Measurements from ENCODE around the gene FBXW12.

Gene FBXW12

DNA sequence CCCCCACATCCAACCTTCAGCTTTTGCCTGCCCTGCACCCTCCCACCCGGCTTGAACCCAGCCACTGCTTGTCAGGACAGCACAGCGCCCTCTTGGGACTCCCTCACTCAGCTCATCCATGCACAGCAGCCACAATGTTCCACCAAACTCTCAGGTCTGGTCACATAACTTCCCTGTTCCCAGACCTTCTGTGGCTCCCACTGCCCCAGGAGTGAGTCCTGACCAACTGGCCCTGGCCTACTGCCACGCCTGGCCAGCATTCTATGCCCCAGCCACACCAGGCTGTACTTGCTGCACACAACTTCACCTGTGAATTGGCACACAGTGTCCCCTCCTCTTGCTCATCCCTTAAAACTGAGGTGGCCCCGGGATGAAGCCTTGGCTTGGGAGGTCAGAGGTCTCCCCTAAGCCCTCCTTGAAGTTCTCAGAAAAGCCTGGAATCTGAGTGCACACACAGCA, 36.8 kb downstream of the FBXW12 start:
- no peak for DNase-seq

DNA sequence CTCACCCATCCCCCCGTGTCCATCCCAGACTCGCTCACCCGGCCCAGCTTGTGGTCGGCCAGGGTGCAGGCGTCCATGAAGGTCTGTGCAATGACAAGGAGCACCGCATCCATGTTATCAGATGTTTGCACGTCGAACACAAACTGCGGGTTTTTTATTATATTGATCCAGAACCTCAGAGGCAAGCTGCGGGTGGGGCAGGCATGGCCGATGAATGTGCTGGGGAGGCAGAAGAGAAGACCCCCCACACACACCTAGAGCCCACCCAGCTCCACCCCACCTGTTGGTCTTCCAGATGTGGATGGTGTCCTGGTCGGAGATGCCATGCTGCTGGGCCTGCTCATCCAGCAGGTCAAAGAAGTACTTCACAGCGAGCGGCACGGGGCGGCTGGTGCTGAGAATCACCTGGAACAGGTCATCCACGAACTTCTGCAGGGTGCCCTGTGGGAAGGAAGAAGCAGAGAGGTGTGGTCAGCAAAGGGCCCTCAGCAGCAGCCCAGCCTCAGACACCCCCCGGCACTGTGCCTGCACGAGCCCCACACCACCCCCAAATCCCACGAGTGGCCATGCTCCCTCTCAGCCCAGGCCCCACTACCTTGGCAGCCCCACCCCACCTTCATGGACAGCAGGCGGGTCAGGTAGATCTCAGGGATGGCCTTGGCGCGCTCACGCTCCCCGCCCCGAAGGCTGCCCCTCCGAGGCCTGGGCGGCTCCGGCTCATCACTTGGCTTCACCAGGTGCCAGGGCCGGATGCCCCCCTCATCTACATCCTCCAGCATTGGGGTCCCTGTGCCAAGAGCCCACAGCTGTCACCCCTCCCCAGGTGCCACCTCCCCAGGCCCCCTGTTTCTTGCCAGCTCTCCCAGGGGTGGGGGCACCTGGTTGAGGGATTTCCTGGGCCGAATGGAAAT, 37.5 kb downstream of the FBXW12 start:
- DNase-seq = no peak

DNA sequence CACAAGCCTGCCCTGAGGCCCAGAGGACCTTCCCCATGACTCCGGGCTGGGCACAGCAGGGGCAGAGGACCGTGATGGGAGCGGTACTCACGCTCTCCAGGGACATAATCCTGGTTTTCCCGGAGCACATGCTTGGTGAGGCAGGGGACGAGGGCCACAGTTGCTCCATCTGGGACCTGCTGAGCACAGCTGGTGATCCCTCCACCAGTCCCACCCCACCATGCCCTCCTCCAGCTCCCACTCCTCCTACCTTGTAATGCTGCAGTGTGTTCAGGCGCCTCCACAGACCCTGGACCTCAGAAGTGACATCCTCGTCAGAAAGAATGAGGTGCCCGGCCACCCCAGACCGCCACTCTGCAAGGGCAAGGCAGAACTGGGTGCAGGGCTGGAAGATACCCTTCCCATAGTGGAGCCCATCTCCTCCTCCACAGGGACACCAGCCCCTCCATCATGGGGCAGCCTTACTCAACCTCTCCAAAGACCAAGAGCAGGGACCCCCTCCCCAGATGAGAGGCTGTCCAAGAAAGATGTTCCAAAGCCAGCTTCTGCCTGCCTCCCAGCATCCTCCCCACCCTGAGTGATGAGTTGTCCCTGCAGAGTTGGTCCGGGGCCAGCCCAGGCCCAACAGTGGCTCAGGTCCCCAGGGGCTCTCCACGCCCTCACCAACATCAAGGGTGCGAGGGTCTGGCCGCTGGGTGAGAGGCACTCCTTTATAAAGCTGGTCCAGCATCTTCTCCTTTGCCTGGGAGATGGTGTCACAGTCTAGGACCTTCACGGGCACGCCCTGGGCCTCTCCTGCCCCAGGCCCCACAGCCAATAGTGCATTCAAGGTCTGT, 38.4 kb downstream of the FBXW12 start:
- no peak for DNase-seq

DNA sequence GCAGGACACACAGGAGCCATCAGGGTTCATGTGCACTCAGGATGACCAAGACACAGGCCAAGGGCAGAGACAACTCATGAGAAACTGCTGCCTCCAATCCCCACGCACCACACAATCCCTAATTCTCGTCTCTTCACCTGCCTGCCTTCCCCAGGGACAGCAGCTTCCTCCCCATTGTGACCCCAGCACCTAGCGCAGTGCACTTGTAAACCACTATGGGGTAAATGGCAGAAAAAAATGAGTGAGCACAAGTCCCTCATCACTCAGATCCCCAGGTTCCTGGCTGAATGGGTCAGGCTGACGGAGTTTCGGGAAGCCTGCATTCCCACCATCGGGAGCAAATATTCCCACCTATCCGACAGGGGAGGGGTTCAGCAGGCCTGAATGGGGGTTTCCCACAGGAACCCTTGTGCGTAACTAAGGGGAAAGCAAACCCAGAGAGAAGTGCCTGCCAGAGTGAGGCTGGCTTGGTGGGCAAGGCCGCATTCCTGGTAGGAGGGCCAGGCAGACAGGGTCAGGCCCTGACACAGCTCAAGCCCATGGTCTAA, 39.1 kb downstream of the FBXW12 start:
- DNase-seq = no peak

DNA sequence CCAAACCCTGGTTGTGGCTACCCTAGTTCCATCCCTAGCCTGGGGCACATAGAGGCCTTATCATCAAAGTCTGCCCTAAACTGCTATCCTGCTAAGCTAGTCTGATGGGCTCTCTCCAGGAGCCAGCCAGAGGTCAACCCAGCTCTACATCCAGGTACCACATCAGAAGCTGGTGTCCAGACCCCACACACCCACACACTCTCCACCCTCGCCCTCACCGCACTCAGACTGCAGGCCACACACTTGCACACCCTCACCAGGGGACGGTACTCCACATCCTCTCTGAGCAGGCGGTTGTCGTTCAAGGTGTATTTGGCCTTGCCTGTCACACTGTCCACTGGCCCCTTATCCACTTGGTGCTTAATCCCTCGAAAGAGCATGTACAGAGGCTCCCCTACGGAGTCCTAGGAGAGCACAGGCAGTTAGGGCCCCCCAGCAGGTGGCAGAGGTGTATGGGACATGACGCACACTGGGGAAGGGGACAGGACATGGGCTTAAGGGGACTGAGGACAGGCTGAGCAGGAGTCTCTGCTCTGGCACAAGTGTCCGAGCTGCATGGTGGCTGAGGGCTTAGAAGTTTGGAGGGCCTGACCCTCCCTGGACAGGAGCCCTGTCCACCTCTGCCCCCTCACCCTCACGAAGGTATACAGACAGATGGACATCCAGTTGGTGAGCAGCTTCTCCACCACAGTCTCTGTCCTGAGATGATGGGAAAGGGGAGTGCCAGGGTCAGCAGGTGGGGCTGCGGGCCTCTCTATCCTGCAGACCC, 39.8 kb downstream of the FBXW12 start:
- no peak for DNase-seq

DNA sequence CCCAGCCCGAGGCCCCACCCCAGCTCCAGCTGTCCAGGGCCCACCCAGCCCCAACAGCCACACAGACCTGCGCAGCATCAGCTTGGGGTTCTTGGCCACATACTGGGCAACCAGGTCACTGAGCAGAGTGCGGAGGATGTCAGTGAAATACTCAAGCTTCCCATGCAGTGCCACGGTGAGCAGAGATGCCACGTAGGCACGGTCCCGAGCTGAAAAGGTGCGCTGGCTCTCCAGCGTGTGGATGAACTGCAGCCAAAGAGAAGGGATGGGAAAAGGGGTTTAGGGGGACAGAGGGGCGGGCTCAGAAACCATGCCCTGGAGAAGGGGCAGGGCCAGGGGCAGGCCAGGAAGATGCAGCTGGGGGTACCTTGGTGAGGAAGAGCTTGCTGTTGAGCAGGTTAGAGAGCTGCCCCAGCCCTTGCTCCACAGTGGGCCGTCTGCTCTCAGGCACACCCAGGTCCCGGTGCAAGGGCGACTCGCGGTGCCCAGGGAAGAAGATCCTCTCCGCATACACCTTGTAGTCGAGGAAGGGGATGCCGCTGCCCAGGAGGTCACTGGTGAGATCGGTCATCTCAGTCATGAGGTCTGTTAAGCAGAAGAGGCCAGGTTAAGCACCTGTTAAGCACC, 40.5 kb downstream of the FBXW12 start:
- no peak for DNase-seq

DNA sequence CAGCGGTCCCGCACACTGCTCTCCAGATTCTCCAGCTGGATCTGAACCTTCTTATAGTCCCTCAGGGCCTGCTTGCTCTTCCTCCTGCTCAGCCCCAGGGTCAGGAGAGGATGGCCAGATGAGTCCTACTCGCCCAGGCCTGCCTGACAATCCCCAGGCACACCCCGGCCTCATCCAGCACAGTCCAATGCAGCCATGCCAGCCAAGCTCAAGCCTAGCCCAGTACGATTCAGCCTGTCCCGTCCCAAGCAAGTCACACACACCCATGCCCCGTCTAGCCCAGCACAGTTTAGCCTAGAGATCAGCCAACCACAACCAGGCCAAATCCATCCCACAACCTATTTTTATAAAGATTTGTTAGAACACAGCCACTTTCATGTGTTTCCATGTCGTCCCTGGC, 41.1 kb downstream of the FBXW12 start:
- DNase-seq = no peak

DNA sequence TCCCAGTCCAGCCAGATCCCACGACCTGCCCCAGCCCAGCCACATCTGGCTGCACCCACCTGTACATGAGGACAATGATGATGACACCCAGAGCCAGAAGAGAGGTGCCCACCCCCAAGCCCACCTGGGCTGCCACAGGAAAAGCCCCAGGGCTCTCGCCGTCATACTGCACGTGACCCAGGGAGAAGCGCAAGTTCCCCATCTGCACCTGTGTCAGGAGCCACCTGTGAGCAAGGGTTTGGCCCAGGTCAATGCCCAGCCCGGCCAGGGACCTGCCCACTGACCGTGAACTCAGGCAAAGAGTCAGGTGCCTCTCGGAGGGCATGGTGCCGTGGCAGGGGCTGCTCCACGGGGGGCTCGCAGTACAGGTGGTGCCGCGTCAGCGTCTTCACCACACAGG, 41.6 kb downstream of the FBXW12 start:
- DNase-seq = no peak

DNA sequence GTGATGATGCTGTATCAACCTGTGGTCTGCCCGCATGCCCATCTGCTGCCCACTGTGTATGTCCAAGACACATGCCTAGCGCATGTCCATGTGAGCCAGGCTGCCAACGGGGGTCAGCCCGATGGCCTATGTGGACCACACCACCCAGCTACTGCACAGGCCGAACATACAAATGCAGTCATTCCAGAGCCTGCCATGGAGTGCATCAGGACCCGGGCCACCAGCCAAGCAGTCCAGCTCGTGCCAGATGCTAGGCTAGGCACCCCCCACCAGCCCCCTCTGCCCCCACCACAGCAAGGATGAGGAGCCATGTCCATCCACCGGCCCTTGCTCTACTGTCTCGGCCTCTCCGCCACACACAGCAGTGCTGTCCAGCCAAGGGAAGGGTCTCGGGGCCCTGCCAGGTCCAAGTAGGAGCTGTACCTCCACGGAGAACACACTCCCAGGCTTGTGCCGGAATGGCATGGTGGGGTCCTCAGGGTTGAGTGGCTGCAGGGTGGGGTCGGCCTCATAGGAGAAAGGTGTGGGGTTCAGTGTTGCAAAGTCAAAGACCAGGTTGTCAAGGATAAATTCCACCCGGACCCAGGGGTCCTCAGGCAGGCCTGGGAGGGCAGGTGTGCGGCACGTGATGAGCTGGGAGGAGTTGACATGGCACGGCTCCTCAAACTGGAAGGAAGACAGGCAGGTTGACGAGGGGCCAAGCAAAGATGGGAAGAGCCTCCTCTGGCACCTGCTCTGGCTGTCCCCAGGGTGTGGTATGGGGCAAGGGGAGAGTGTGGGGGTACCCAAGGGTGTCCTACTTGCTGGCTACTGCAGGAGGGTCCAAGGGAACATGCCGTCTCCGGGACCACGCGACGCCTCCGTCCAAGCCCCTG, 42.6 kb downstream of the FBXW12 start:
- no peak for DNase-seq

DNA sequence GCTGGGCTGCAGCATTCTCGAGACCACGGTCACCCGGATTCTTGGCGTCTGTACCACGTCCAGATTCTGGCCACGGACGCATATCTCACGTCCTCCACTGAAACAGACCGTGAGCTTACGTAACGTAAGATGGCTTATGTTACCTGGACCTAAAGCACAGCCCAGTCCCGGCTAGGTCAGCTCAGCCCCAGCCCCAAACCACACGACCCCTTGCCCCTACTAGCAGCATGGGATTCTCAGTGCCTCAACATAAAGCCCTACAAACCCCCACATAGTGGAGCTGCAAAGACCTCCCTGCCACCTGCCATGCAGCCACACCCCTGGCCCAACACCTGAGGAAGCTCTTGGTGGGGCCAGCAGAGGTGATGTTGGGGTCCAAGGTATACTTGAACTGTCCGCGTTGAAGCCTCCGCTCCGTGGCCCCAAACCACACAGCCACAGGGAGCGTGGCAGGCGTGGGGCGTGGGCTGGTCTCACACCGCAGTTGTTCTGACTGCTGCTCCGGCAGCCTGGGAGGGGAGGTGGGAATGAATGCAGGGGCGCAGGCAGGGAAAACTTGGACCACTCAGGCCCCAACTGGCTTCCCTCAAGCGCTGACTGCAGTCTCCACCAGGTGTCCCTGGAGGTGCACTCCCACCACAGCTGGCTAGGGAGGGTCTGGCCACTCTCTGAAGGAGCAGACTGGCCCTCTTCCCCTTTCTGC, 43.4 kb downstream of the FBXW12 start:
- DNase-seq = no peak

DNA sequence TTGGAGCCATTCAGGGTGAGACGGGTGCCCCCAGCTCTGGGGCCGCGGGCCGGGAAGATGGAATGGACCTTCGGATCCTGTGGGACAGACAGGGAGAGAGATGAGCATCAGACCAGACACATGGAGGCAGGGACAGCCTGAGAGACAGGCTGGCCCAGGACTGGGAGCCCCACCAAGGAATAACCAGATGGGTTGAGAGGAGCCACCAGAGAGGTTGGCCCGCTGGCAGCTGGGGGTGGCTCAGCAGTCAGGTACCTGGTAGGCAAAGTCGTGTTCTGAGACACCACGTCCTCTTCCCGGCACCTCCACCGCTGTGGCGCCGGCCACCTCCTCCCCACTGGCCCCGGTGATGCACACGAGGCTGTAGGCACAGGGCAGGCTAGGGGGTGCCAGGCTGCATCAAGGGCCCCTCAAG, 44.1 kb downstream of the FBXW12 start:
- DNase-seq = no peak

DNA sequence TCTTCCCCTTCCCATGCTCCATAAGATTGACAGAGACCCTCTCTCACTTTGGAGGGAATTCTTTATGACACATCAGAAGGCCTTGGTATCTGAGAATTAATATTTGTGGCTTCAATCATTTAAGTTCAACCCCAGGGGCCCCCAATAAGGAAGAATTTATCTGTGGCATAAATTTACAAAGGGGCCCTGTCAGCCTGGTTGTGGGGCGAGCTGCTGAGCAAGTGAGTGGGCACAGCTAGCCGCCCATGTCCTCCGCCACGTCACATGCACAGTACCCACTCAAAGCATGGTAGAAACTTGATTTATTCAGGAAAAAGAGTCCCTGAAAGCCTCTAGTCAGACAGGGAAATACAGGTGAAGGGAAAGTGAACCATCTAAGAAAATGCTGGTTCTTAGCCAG, 44.5 kb downstream of the FBXW12 start:
- DNase-seq = no peak

DNA sequence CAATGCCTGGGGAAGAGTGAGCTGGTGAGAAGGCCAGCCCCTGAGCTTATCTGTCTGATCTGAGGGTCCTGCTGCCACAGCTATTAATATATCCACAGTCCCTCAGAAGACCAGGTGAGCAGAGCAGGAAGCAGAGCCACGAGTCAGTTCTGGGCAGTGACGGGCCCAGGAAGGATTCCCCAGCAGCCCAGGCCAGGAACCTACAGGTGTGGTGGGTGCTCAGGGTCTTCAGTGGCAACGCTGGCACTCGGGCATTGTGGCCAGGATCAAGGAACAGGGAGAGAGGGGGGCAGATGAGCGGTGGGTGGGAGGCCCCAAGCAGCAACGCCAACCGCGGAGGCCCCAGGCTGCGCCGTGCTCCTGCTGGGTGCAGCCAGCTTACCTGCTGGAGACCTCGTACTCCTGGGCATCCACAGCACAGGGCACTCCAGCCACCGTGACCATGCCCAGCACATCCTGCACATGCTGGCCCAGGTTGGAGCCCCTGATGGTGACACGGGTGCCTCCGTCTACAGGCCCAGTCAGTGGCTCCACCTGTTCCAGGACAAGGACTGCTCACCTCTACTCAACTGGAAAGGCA, 45.6 kb downstream of the FBXW12 start:
- no peak for DNase-seq

DNA sequence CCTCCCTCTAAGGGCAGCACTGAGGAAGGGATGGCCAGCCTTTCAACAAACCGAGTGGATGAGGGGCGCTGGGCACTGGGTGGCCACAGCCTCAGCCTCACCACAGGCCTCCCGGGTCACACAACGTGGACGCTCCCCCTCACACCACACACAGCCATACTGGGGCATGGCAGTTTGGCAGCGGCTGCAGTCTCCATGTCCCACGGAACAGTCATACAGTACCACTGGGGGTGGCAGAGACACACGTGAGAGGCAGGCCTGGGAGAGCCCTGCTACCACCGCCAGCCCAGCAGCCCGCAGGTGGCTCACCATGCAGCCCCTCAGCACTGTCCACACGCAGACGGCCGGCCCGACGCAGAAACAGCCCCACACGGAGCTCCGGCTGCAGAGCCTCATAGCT, 46.1 kb downstream of the FBXW12 start:
- no peak for DNase-seq

DNA sequence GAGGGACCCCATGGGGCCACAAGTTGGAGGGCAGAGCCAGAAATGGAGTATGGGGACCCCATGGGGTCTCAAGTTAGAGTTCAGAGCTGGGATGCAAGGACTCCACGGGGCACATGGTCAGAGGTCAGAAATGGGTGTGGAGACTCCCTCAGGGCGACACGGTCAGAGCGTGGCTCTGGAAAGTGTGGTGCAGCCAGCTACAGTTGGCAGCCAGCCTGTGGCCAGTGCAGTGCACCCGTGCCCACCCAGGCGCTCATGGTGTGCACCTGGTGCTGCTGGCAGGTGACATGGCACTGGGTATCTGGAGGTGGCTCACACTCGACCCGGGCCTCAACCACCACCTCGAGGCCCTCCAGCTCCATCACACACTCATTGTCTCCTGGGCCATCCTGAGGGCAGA, 46.6 kb downstream of the FBXW12 start:
- no peak for DNase-seq

DNA sequence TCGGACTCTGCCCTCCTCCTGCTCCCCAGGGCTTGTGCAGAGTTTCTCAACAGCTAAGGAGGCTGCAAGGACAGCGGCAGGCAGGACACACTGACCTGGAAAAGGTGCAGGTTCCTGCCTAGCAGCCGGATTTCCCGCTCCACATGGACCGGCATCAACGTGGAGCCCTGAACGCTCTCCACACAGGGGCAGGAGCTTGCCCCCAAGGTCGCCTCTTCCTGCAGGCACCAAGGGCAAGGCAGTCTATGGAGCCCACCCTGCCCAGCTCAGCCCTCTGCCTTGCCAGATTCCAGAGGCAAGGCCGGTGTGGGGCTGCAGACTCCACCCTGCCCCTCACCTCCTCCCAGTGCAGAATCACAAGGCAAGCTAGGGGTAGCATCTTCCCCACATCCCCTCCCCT, 47.1 kb downstream of the FBXW12 start:
- no peak for DNase-seq

DNA sequence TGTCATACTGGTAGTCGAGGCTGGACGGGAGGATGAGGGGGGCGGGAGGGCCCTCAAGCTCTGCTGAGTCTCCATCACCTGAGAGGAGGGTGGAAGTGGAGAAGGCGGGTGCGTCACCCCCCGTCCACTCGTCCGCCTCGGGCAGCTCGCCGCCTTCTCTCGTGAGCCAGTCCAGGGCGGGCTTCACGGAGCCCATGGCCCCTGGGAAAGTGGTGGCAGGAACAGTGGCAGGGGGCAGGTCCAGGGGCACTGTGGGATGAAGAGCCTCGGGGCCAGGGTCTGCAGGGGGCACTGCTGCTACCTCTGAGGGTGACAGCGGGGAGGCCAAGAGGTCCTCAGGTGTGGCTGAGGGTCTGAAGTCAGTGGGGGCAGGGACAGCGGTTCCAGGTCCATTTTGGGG, 47.6 kb downstream of the FBXW12 start:
- DNase-seq = no peak

DNA sequence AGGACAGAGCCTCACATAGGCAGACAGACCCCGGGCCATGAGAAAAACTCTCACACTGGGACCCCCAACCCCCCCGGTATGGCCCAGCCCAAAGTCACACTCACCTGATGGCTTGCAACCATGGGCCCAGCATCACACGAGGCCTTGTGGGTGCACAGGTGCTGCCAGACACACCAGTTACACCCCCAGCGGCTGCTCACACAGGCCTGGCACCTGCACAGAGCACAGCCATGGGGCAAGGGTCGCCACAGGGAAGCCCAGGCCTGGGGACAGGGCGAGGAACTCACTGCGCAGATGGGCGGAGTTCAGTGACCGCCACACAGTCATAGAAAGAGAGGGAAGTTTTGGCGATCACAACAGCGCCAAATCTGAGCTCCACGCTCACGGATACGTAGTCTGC, 48.5 kb downstream of the FBXW12 start:
- no peak for DNase-seq

DNA sequence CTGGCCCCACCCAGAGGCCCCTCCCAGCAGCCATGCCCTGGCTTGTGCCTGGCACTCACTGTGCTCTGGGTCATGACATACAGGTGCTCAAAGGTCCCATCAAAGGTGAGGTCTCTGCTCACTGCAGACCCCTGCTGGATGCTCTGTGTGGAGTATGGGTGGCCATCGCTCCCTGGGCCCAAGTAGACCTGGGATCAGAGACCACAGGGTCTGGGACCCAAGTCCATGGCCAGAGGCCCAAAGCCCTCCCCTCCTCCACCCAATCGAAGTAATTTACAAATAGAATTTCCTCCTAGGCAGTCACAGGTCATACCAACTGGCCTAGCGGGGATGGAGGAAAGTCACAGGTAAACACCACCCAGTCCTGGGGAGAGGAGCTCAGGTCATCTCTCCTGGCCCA, 50.3 kb downstream of the FBXW12 start:
- no peak for DNase-seq

DNA sequence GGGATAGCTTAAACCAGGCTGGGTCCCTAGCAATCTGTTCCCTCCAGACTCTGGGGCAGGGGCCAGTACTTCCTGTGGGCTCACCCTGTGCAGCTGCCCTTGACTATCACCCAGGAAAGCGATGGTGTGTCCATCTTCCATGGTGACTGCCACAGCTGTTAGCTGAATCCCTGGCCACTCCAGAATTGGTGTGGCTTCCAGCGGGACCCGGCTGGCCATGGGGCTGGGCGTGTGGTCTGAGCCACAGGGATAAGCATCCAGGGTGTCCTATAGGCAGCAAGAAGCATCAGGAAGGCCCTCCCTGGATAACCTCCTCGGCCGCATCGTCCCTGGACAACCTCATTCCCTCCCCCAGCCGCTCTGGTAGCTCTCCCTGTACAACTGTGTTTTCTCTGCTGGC, 50.7 kb downstream of the FBXW12 start:
- no peak for DNase-seq
